ENCODE results near the gene ACTR1B.
"Not testable (repeated sequence)": the region's sequence is repeated elsewhere in the genome, so short reads cannot be mapped to it uniquely, and the experiment has no call there.

ACTR1B gene

GRCh38 chr2:97691166-97691565 is 27.3 kb upstream of the ACTR1B start:
- DNase-seq (ENCODE audit: low read depth in 2 of 2, low spot score in 1 of 2): no peak

GRCh38 chr2:97688062-97688827 is 24.4 kb upstream of the ACTR1B start:
- DNase-seq (ENCODE audit: low read depth in 2 of 2, low spot score in 1 of 2): no peak

- not testable (repeated sequence) for DNase-seq (ENCODE audit: low read depth in 2 of 2, low spot score in 1 of 2)
Observed at GRCh38 chr2:97687235-97687634, 23.4 kb upstream of the ACTR1B start.

- DNase-seq (ENCODE audit: low read depth in 2 of 2, low spot score in 1 of 2): no peak
Observed at GRCh38 chr2:97678298-97678697, 14.5 kb upstream of the ACTR1B start.

GRCh38 chr2:97677480-97677879 is 13.6 kb upstream of the ACTR1B start:
- DNase-seq (ENCODE audit: low read depth in 2 of 2, low spot score in 1 of 2): no peak

GRCh38 chr2:97676620-97677019 is 12.8 kb upstream of the ACTR1B start:
- no peak for DNase-seq (ENCODE audit: low read depth in 2 of 2, low spot score in 1 of 2)

- DNase-seq (ENCODE audit: low read depth in 2 of 2, low spot score in 1 of 2): no peak
Observed at GRCh38 chr2:97675430-97676113, 11.7 kb upstream of the ACTR1B start.

- no peak for DNase-seq (ENCODE audit: low read depth in 2 of 2, low spot score in 1 of 2)
Observed at GRCh38 chr2:97673915-97674283, 10.1 kb upstream of the ACTR1B start.

GRCh38 chr2:97673182-97673914 is 9.5 kb upstream of the ACTR1B start:
- no peak for DNase-seq (ENCODE audit: low read depth in 2 of 2, low spot score in 1 of 2)

- DNase-seq (ENCODE audit: low read depth in 2 of 2, low spot score in 1 of 2): not testable (repeated sequence)
Observed at GRCh38 chr2:97672606-97673140, 8.8 kb upstream of the ACTR1B start.

GRCh38 chr2:97671526-97671925 is 7.7 kb upstream of the ACTR1B start:
- DNase-seq (ENCODE audit: low read depth in 2 of 2, low spot score in 1 of 2): no peak

GRCh38 chr2:97670471-97670870 is 6.6 kb upstream of the ACTR1B start:
- DNase-seq (ENCODE audit: low read depth in 2 of 2, low spot score in 1 of 2): no peak

- no peak for DNase-seq (ENCODE audit: low read depth in 2 of 2, low spot score in 1 of 2)
Observed at GRCh38 chr2:97669448-97669847, 5.6 kb upstream of the ACTR1B start, which contains the start of gene C2orf92. Gene C2orf92 (plus strand): TSS chr2:97669713. CDS start chr2:97669789, 76 bp downstream.

GRCh38 chr2:97664636-97664970 is 759 bp upstream of the ACTR1B start:
- no peak for DNase-seq (ENCODE audit: low read depth in 2 of 2, low spot score in 1 of 2)

GRCh38 chr2:97663626-97663961 is 250 bp downstream of the ACTR1B start:
- no peak for DNase-seq (ENCODE audit: low read depth in 2 of 2, low spot score in 1 of 2)

- DNase-seq (ENCODE audit: low read depth in 2 of 2, low spot score in 1 of 2): peak; percentile 21 to 37
Observed at GRCh38 chr2:97662895-97663625, 784 bp downstream of the ACTR1B start.

- DNase-seq (ENCODE audit: low read depth in 2 of 2, low spot score in 1 of 2): no peak
Observed at GRCh38 chr2:97662386-97662894, 1.4 kb downstream of the ACTR1B start.

- no peak for DNase-seq (ENCODE audit: low read depth in 2 of 2, low spot score in 1 of 2)
Observed at GRCh38 chr2:97661927-97662326, 1.9 kb downstream of the ACTR1B start.

- DNase-seq (ENCODE audit: low read depth in 2 of 2, low spot score in 1 of 2): no peak
Observed at GRCh38 chr2:97660775-97661389, 3.0 kb downstream of the ACTR1B start.

- DNase-seq (ENCODE audit: low read depth in 2 of 2, low spot score in 1 of 2): no peak
Observed at GRCh38 chr2:97660044-97660774, 3.6 kb downstream of the ACTR1B start.
